Peyer's patch (tissue), 4 donors: ENCODE results near the gene RBFA. TPM values are rescaled to one million over a fixed set of nuclear protein-coding genes. Genes with fewer than 3 reads are reported as not detected.

ENCODE experiments used
- DNase-seq, 3 donors: peaks; one replicate each; pipeline ENCODE4 v3.0.0-alpha.2; 2017 to 2019
- H3K27ac ChIP-seq, 4 donors: fragments of 200-600 bp; sonication (generic); one replicate each; pipeline ENCODE4 v1.5.1; 2016 to 2019
- H3K27me3 ChIP-seq, 2 donors: fragments of 200-600 bp; sonication (generic); one replicate each; pipeline ENCODE4 v1.5.1; 2019
- H3K36me3 ChIP-seq, 3 donors: fragments of 200-600 bp; sonication (generic); one replicate each; pipeline ENCODE4 v1.5.1; 2016 to 2019
- H3K4me1 ChIP-seq, 4 donors: fragments of 200-600 bp; sonication (generic); one replicate each; pipeline ENCODE4 v1.5.1; 2016 to 2019
- H3K4me3 ChIP-seq, 4 donors: fragments of 200-600 bp; sonication (generic); 1 replicate in 3 of 4; 2 replicates in 1 of 4; pipeline ENCODE4 v1.5.1; 2016 to 2019; ENCODE audit warnings: mild to moderate bottlenecking in 1 of 4
- H3K9me3 ChIP-seq, 4 donors: fragments of 200-600 bp; sonication (generic); one replicate each; pipeline ENCODE4 v1.5.1; 2016 to 2019; ENCODE audit warnings: mild to moderate bottlenecking in 1 of 4
- POLR2A ChIP-seq, 2 donors: fragments of 450-650 bp; IDR thresholded peaks; one replicate each; pipeline ENCODE4 v1.5.1; 2017; ENCODE audit warnings: antibody characterized with exemption in 2 of 2, mild to moderate bottlenecking in 2 of 2, moderate library complexity in 2 of 2
- total RNA-seq, 4 donors: library from RNA; depleted of rRNA; stranded (reverse); fragments of >200 nt; gene quantifications; one replicate each; pipeline ENCODE4 v1.1.0, GENCODE V29; 2016
- TF ChIP-seq, protein P1 (sequence below), 6 experiments: fragments of 450-650 bp in 4 of 6; fragments of 200-600 bp in 2 of 6; sonication (generic) in 1 of 6; IDR thresholded peaks; one replicate each; pipeline ENCODE4 v1.5.1; 2017 to 2019; ENCODE audit warnings: antibody characterized with exemption in 6 of 6, mild to moderate bottlenecking in 3 of 6, moderate library complexity in 1 of 6

Gene RBFA
- total RNA-seq, 4 donors from 2014 or later = 2.5 to 20.8 (median 13.6) TPM

DNA sequence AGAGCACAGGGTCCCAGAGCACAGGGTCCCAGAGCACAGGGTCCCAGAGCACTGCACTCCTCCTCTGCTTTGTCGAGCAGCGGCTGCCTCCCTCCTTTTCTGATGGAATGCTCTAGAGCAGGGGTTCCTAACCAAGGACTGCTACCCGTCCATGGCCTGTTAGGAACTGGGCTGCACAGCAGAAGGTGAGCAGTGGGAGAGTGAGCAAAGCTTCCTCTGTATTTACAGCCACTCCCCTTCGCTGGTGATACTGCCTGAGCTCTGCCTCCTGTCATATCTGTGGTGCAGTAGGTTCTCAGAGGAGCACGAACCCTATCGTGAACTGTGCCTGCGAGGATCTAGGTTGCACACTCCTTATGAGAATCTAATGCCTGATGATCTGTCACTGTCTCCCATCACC lies 41.7 kb downstream of the RBFA start:
- no peak overlapping the region for H3K4me3 ChIP-seq
- H3K36me3 ChIP-seq = no peaks in the 10 kb centered on the region
- no peaks in the 10 kb centered on the region for H3K27me3 ChIP-seq
- no peak for DNase-seq
- no peaks in the 10 kb centered on the region for H3K4me1 ChIP-seq
- H3K9me3 ChIP-seq = no peaks in the 10 kb centered on the region
- no peak overlapping the region for H3K27ac ChIP-seq
- TF ChIP-seq POLR2A (IDR thresholded peaks at IDR 0.05) = no peak
- TF ChIP-seq, protein P1, sequence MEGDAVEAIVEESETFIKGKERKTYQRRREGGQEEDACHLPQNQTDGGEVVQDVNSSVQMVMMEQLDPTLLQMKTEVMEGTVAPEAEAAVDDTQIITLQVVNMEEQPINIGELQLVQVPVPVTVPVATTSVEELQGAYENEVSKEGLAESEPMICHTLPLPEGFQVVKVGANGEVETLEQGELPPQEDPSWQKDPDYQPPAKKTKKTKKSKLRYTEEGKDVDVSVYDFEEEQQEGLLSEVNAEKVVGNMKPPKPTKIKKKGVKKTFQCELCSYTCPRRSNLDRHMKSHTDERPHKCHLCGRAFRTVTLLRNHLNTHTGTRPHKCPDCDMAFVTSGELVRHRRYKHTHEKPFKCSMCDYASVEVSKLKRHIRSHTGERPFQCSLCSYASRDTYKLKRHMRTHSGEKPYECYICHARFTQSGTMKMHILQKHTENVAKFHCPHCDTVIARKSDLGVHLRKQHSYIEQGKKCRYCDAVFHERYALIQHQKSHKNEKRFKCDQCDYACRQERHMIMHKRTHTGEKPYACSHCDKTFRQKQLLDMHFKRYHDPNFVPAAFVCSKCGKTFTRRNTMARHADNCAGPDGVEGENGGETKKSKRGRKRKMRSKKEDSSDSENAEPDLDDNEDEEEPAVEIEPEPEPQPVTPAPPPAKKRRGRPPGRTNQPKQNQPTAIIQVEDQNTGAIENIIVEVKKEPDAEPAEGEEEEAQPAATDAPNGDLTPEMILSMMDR (IDR thresholded peaks at IDR 0.05) = no peak

DNA sequence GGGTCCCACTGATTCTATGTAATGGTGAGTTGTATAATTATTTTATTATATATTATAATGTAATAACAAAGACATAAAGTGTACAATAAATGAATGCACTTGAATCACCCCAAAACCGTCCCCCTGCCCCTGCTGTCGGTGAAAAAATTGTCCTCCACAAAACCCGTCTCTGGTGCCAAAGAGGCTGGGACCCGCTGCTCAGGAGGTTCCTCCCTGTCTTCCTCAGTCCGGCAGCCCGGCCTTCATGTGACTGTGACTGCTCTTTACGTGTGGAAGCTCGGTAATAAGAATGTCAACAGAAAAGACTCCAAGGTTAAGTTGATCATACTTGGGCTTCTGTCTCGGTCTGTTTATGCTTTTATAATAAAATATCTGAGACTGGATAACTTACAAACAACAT lies 42.1 kb downstream of the RBFA start:
- no peaks in the 10 kb centered on the region for H3K4me1 ChIP-seq
- TF ChIP-seq, protein P1 (IDR thresholded peaks at IDR 0.05) = no peak
- no peak for TF ChIP-seq POLR2A (IDR thresholded peaks at IDR 0.05)
- H3K4me3 ChIP-seq = no peak overlapping the region
- H3K36me3 ChIP-seq = no peaks in the 10 kb centered on the region
- H3K9me3 ChIP-seq = no peaks in the 10 kb centered on the region
- H3K27ac ChIP-seq = no peak overlapping the region
- no peaks in the 10 kb centered on the region for H3K27me3 ChIP-seq
- DNase-seq = no peak

DNA sequence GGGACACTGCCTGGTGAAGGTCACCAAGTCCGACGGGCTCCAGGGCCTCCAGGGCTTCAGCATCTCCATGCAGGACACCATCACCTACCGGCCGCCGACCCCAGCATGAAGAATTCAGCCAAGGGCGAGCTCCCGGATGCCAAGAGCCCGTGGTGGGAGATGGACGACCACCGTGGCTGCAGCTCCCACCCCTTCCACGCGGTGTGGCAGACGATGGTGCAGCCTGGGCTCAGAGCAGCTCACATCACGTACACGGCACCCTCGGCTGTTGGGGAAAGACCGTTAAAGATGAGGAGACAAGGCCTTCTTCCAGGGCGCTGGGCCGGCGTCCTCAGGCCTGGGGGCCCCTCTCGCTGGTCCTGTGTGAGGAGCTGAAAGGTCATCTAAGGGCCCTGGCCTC lies 43.6 kb downstream of the RBFA start:
- Histone ChIP-seq H3K27ac (no peak overlapping the region), H3K4me1 (no peaks in the 10 kb centered on the region), H3K9me3 (no peaks in the 10 kb centered on the region), H3K4me3 (no peak overlapping the region), H3K27me3 (no peaks in the 10 kb centered on the region), H3K36me3 (no peaks in the 10 kb centered on the region)
- TF ChIP-seq, protein P1 (IDR thresholded peaks at IDR 0.05) = no peak
- TF ChIP-seq POLR2A (IDR thresholded peaks at IDR 0.05) = no peak
- DNase-seq = no peak

Other genes with a start within 250 kb of the RBFA start
- 1 to 10 TPM in 3 of 4 donors, not detected in 1; 2.3 to 3.8 (median 3.2) TPM for gene KCNG2, start 236.5 kb upstream of the RBFA start, total RNA-seq
- 10 to 100 TPM; 28.0 to 41.4 (median 34.9) TPM for gene SLC66A2, start 82.8 kb upstream of the RBFA start, total RNA-seq
- gene HSBP1L1, start 69.8 kb upstream of the RBFA start, total RNA-seq = 10 to 100 TPM; 14.9 to 64.9 (median 47.8) TPM
- gene TXNL4A, start 45.9 kb upstream of the RBFA start, total RNA-seq = 10 to 100 TPM; 14.0 to 44.5 (median 19.4) TPM
- gene ADNP2, start 74.8 kb downstream of the RBFA start, total RNA-seq = 10 to 100 TPM; 18.9 to 26.7 (median 24.0) TPM
- 1 to 10 TPM; 2.5 to 6.6 (median 3.6) TPM for gene PARD6G, start 213.1 kb downstream of the RBFA start, total RNA-seq